Testis (tissue), 3 donors: ENCODE data around the gene PTPN3. TPM values are rescaled to one million over a fixed set of nuclear protein-coding genes. Genes with fewer than 3 reads are reported as not detected.
A peak's percentile ranks its signal among the peaks of the same experiment; 100 is the strongest.

Experiments
- DNase-seq: peaks from one replicate; pipeline ENCODE4 v3.0.0-alpha.2; 2019
- H3K27ac ChIP-seq, 2 donors: fragments of 200-600 bp; sonication (generic); one replicate each; pipeline ENCODE4 v1.5.1; 2019
- H3K27me3 ChIP-seq: fragments of 200-600 bp; sonication (generic); one replicate; pipeline ENCODE4 v1.5.1; 2019
- H3K36me3 ChIP-seq: fragments of 200-600 bp; sonication (generic); one replicate; pipeline ENCODE4 v1.5.1; 2017; ENCODE audit warnings: low read depth; ENCODE audit errors: missing control alignments
- H3K4me1 ChIP-seq: fragments of 200-600 bp; sonication (generic); one replicate; pipeline ENCODE4 v1.5.1; 2019
- H3K4me3 ChIP-seq, 2 donors: fragments of 200-600 bp; sonication (generic); one replicate each; pipeline ENCODE4 v1.5.1; 2017 to 2019
- H3K9me3 ChIP-seq: fragments of 200-600 bp; sonication (generic); one replicate; pipeline ENCODE4 v1.5.1; 2017
- POLR2A ChIP-seq: fragments of 450-650 bp; IDR thresholded peaks from one replicate; pipeline ENCODE4 v1.6.1; 2017; ENCODE audit warnings: antibody characterized with exemption, mild to moderate bottlenecking, moderate library complexity
- WGBS, 2 donors: methylation state at CpG; one replicate each; pipeline ENCODE4 v1.1.5; 2018; 5-methylcytosine and 5-hydroxymethylcytosine counted together
- intact Hi-C: fragments of 100-400 bp; cut with DNase I; formaldehyde crosslinking; loops from one replicate; pipeline ENCODE4 v1.15.1; 2023; ENCODE audit warnings: low total_unique reads
- polyA plus RNA-seq: library from polyadenylated mRNA; stranded (reverse); fragments of 350-450 nt; fragmentation: Illumina TruSeq; extraction: RNeasy Lipid Tissue Mini Kit (QIAGEN cat#74804); gene quantifications from one replicate; pipeline ENCODE4 v1.2.3, GENCODE V29; 2014; ENCODE audit warnings: low read depth, low replicate concordance; ENCODE audit not compliant: insufficient read depth
- total RNA-seq, 2 donors: library from RNA; depleted of rRNA; stranded (reverse); fragments of >200 nt; gene quantifications; one replicate each; pipeline ENCODE4 v1.2.3, GENCODE V29; 2016
- TF ChIP-seq, protein P1 (sequence below), 3 experiments: fragments of 450-650 bp in 2 of 3; fragments of 200-600 bp in 1 of 3; sonication (generic) in 1 of 3; IDR thresholded peaks; one replicate each; pipeline ENCODE4 v1.5.1; 2016 to 2019; ENCODE audit warnings: antibody characterized with exemption in 3 of 3, mild to moderate bottlenecking in 2 of 3, moderate library complexity in 1 of 3

PTPN3 gene
- total and polyA plus RNA-seq, 3 donors from 2014 or later, result 6.6 to 8.1 (median 7.0) TPM

DNA sequence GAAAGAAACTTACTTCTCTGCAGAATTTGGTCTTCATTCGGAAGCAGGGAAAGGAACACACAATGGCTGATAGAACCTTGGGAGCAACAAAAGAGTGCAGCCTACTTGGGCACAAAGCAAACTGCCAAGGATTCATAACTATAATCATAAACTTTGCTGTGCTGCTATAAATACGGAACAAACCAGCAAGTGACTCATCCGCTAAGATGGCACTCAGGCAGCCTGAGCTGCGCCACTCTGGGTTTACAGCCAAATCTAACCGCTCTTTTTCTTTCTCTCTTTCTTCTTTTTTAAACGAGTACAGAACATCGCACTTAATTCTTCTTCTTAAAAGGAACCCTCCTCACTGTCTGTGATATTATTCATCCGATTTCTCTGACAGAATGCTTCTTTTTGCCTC, 81.1 kb downstream of the PTPN3 start:
- H3K36me3 ChIP-seq, result no peaks in the 10 kb centered on the region
- no peaks in the 10 kb centered on the region for H3K9me3 ChIP-seq
- no peak overlapping the region for H3K27ac ChIP-seq
- no peaks in the 10 kb centered on the region for H3K4me1 ChIP-seq
- H3K27me3 ChIP-seq, result no peaks in the 10 kb centered on the region
- H3K4me3 ChIP-seq, result no peak overlapping the region
- no peak for DNase-seq
- WGBS, 2 donors, result 94% methylated on average over 8 of the region's 8 CpGs
- TF ChIP-seq, protein P1, sequence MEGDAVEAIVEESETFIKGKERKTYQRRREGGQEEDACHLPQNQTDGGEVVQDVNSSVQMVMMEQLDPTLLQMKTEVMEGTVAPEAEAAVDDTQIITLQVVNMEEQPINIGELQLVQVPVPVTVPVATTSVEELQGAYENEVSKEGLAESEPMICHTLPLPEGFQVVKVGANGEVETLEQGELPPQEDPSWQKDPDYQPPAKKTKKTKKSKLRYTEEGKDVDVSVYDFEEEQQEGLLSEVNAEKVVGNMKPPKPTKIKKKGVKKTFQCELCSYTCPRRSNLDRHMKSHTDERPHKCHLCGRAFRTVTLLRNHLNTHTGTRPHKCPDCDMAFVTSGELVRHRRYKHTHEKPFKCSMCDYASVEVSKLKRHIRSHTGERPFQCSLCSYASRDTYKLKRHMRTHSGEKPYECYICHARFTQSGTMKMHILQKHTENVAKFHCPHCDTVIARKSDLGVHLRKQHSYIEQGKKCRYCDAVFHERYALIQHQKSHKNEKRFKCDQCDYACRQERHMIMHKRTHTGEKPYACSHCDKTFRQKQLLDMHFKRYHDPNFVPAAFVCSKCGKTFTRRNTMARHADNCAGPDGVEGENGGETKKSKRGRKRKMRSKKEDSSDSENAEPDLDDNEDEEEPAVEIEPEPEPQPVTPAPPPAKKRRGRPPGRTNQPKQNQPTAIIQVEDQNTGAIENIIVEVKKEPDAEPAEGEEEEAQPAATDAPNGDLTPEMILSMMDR (IDR thresholded peaks at IDR 0.05), result no peak
- TF ChIP-seq POLR2A, result no peak
- intact Hi-C loops, result no loop called here

GRCh38 chr9:109416135-109416706, 81.9 kb downstream of the PTPN3 start:
- Histone ChIP-seq H3K9me3 (no peaks in the 10 kb centered on the region), H3K4me1 (no peaks in the 10 kb centered on the region), H3K36me3 (no peaks in the 10 kb centered on the region), H3K27me3 (no peaks in the 10 kb centered on the region), H3K27ac (no peak overlapping the region), H3K4me3 (no peak overlapping the region)
- no peak for DNase-seq
- intact Hi-C loops, result no loop called here
- WGBS, 2 donors, result 88 to 90% methylated on average over 10 of the region's 10 CpGs
- no peak for TF ChIP-seq POLR2A
- TF ChIP-seq, protein P1 (IDR thresholded peaks at IDR 0.05), result no peak

DNA sequence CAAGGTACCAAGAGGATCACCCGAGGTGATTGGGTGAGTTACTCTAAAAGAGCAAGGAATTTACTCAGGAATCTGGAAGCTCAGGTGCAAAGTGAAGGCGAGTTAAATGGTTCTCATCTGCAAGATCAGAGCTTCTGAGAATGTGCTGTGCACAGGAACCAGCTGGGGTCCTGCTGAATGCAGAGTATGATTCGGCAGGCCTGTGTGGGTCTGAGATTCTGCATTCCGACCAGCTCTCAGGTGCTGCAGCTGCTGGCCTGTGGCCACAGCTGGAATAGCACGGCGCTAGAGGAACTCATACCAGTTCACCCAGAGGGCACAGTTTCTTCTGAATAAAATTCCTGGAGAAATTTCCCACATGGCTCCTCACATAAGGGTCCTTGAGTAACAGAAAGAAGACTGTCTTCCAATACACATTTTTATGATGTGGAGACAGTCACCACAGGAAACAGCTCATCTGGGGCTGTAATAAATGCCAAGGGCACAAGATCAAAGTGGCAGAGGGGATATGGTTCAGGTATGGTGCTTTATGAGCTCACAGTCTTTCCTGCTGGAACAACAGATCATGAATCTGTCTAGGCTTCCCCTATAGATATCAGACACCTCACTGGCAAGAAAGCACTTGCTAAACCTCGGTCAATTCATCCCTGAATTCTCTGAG, 83.9 kb downstream of the PTPN3 start:
- intact Hi-C loops, result no loop called here
- H3K27me3 ChIP-seq, result no peaks in the 10 kb centered on the region
- no peaks in the 10 kb centered on the region for H3K36me3 ChIP-seq
- 71 to 79% methylated on average over 7 of the region's 7 CpGs for WGBS, 2 donors
- DNase-seq, result no peak
- no peak overlapping the region for H3K27ac ChIP-seq
- TF ChIP-seq POLR2A, result no peak
- TF ChIP-seq, protein P1 (IDR thresholded peaks at IDR 0.05), result no peak
- no peak overlapping the region for H3K4me3 ChIP-seq
- H3K9me3 ChIP-seq, result no peaks in the 10 kb centered on the region
- no peaks in the 10 kb centered on the region for H3K4me1 ChIP-seq

DNA sequence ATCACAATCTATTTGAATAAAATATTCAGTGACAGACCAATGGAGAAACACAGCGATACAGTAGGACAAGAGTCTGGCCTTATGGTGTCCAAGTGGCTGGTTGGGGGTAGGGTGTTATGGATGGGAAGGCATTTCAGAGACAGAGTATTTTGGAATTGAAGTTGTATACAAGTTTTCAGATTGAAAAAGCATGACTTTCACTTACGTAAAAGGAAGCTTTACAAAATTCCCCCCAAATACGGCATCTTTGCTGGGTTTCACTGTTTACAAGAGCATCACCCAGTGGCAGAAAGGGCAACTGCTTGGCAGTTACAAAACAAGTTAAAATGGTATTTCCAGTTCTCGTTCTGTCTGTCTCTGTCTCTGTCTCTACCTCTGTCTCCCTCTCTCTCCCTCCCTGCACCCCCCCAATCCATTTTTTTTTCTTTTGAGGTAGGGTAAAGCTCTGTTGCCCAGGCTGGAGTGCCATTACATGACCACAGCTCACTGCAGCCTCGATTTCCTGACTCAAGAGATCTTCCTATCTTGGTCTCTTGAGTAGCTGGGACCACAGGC, 86.2 kb downstream of the PTPN3 start:
- Histone ChIP-seq H3K4me1 (no peaks in the 10 kb centered on the region), H3K27me3 (no peaks in the 10 kb centered on the region), H3K4me3 (no peak overlapping the region), H3K27ac (no peak overlapping the region), H3K36me3 (no peaks in the 10 kb centered on the region), H3K9me3 (no peaks in the 10 kb centered on the region)
- TF ChIP-seq POLR2A, result no peak
- TF ChIP-seq, protein P1 (IDR thresholded peaks at IDR 0.05), result peak in 2 of 3 experiments; percentile 54 to 73
- 57 to 63% methylated on average over 5 of the region's 5 CpGs for WGBS, 2 donors
- intact Hi-C loops, result no loop called here
- DNase-seq, result peak; percentile 43
